ENCODE data around the gene HPCA. TPM values are rescaled to one million over a fixed set of nuclear protein-coding genes. Genes with fewer than 3 reads are reported as not detected.

The HPCA gene
- total RNA-seq, 1 donor from 2014 or later, result not detected

- DNase-seq, result no peak
Observed at GRCh38 chr1:32889731-32890278, 3.5 kb downstream of the HPCA start.

GRCh38 chr1:32890516-32891240 is 4.4 kb downstream of the HPCA start:
- no peak for DNase-seq

- DNase-seq, result no peak
Observed at GRCh38 chr1:32891241-32891570, 4.9 kb downstream of the HPCA start.

- DNase-seq, result no peak
Observed at GRCh38 chr1:32891630-32892029, 5.3 kb downstream of the HPCA start.

DNA sequence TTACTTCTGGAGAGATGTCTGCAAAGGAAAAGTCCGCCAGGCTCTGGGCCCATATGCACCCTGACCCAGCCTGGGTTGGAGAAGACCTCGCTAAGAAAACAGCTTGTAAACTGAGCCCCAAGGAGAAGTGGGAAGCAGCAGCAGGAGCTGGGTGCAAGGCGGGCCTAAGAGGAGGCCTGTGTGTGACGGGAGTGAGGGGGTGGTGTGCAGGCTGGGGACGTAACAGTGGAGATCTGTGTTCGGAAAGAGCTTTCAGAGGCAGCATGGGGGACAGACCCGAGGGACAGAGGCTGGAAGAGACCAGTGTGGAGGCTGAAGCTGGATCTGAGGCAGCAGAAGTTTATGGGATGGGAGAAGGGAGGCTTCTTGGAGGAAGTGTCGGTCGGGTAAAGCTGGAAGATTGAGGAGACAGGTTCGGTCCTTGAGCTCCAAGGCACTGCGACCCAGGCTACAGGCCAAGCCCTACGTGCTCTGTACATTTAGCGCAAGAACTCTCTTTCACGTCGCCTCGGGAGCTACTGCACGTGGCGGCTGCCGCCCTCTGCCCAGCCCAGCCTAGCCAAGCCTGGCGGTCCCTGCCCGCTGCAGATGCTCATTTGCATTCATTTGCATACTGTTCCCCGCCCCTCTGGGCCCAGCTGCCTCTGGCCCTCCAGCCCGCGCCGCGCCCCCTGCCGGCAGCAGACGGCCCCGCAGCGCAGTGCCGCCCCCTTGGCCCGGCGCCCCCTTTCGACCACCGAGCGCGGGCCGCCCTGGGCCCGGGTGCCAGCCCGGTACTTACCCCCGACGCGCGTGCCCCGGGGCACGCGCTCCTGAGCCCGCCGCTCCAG is 6.3 kb downstream of the HPCA start:
- no peak for DNase-seq

DNA sequence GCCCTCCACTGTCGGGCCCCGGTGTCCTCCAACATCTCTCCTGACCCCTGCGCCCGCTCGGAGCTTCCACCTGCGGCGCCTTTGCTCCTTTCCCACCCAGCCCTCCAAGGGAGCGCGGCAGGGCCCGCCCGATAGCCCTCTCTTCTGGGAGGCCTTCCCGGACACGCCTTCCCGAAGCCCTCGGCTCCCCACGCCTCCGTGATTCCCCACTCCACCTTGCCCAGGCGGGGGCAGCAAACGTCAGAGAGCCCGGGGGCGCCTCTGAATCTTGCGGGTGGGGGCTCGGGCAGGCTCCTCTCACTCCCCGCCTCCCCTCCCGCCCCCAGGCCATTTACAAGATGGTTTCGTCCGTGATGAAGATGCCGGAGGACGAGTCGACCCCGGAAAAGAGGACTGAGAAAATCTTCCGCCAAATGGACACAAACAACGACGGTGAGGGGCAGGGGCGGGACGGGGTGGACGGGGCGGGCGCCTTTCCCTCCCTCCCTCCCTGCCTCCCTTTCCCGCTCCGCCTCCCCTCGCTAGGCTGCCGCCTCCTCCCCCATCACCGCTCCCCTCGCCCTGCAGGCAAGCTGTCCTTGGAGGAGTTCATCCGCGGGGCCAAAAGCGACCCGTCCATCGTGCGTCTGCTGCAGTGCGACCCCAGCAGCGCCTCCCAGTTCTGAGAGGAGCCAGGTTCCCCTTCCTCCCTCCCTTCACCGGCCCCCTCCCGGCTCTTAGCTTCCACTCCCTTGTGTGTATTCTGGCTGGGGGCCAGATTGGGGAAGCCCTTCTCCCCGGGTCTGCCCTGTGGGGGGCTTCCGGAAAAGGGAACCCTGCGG is 7.1 kb downstream of the HPCA start:
- DNase-seq, result no peak

DNA sequence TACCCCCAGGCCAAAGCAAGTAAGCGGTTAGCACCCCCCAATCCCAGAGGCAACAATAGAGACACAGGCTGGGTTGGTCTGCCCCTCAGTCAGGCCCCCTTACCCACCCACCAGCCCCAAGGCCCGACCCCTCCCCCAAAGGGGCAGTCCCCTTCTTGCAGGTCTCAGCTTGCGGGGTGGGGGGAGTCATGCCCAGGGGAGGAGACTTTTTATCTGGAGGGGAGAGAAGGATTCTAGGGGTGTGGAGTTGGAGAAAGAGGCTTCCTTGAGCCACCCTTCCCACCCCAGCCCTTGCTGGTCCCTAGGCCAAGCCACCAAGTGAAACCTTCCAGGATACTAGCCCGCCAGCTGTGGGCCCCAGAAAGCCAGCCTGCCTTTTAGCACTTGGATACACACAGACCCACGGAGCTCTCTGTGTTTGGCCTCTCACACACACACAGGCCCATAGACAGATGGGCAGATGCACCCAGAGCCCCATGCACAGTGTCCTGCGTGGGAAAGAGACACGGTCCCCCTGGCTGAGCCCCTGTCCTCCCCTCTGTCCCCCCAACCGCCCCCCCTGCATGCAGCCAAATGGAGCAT is 7.8 kb downstream of the HPCA start:
- no peak for DNase-seq

- no peak for DNase-seq
Observed at GRCh38 chr1:32894681-32895080, 8.4 kb downstream of the HPCA start.

DNA sequence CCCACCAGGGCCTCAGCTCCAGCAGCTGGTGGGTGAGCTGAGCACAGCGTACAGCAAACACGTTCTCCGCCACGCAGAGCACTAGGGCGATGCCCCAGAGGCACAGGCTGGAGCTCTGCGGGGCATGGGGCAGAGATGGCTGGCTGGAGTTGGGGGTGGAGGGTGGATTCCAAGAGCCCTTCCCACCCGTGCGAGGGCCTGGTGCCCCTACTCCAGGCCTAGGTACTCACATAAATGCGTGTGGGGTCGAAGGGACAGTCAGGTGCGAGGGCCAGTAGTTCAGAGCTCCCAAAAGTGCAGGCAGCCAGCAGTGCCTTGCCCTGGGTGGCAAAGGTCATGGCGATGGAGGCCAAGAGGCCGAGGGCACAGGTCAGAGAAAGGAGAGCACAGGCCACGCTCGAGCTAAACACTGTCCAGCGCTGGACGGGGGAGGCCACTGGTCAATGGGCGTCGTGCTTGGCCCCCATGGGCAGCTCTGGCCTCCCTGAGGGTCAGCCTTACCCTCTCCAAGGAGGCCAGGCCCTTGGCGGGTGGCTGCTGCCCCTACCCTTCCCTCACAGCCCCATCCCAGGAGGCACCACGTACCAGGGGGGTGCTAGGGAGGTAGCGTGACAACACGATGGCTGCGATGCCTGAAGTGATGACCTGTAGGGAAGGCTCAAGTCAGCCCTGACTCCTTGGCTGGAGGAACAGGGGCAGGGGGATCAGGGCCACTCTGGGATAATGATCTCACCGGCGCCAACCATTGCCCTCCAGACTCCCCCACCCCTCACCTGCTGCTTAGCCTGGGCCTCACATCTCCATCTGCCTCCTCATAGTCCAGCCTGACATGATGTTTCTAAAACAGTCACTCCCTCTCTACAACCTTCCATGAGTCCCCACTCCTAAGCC is 9.3 kb downstream of the HPCA start:
- no peak for DNase-seq

GRCh38 chr1:32896451-32896850 is 10.2 kb downstream of the HPCA start:
- DNase-seq, result no peak

- DNase-seq, result no peak
Observed at GRCh38 chr1:32897082-32898049, 11.1 kb downstream of the HPCA start.

- DNase-seq, result no peak
Observed at GRCh38 chr1:32898056-32898455, 11.8 kb downstream of the HPCA start.

DNA sequence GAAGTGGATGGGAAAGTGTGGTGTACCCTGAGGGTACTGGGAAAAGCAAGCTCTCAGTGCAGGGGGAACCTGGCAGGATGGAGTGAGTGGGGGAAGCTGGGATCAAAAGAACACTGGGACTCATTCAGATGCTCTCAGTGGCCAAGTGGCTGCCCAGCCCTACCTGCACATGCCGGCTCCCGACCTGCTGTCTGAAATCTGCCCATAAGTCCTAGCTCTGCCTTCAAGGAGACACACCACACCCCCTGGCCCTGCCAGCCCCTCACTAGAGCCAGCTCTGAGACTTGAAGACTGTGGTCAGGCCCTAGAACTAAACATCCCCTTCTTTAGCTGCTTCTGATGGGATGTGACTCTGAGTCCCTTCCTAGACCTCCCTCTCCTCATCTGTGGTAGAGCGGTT is 12.7 kb downstream of the HPCA start:
- no peak for DNase-seq

DNA sequence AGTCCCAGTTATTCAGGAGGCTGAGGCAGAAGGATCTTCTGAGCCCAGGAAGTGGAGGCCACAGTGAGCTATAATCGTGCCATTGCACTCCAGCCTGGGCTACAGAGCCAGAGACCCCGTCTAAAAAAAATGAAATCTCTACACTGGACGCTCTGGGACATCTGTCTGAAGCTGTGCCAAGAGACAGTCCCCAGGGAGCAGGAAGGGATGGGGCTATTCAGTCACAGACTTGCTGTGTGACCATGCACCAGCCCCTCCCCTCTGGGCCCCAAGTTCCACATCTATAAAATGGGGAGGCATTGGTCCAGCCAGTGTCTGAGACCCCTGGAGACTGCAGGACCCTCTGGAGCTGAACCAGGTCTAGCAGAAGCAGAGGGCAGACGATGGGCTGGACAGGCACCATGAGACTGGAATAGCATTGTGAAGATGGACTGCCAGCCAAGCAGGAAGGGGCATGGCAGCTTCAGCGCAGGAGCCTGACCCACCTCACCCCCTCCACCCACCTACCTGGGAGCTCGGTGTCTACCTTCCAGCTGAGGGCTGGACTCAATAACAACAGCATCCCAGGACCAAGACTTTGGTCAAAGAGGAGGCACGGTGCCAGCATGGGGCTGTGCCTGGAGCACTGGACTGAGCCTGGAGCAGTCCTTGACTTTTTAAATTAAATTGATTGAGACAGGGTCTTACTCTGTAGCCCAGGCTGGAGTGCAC is 13.4 kb downstream of the HPCA start:
- no peak for DNase-seq

DNA sequence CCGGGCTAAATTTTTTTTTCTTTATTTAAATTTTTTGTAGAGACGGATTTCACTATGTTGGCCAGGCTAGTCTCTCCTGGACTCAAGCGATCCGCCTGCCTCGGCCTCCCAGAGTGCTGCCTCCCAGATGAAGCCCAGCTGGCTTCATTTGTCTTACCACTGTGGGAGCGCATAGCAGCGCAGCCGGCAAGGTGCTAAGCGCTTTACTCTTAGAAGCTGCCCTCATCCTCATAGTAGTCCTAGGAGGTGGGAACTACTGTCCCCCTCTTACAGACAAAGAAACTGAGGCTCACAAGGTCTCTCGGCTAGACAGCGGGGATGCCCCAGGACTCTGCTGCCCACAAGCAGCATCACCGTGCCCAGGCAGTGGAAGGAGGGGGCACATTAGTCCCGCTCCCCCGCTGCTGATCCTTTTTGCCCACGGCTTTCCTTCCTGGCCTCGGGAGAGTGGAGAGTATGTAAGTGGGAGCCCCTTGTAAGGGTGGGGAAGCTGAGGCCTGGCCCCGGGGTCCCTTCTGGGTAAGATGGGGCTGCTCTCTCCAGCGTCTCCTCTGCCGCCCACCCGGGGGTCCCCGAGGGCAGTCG is 14.2 kb downstream of the HPCA start:
- DNase-seq, result no peak

DNA sequence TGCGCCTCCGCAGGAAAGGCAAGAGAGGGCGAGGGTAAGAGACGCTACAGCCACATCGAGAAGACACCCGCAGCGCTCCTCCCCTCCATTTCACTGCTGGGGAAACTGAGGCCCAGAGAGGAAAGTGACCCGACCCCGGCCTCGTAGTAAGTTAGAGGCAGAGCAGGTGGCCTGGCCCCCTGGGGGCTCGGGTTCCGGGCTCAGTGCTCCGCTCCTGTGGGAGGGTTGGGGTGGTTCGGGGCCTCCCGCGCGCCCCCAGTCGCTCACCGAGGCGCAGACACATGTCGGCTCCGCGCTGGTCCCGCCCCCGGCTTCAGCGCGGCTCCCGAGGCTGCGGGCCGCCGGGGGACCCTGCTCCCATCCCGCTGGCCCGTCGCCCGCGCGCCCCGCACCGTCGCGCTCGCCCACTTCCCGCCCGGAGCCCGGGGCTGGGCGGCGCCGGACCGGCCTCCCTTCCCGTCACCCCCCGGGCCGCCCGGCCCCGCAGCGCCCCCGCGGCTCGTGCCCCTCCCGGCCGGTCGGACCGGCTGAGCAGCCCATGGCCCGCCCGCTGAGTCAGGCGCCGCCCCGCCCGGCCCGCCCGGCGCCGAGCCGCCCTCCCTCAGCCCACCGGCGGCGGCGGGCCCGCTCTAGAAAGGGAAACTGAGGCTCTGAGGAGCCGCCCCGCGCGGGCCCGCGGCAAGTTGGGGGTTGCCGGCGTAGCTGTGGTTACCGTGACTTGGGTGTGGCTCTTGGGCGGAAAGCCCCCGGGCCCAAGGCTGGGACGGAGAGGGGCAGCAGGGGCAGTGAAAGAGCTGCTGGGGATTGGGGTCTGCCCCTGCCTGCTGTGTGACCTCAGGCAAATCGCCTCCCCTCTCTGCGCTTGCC is 14.9 kb downstream of the HPCA start, which contains the start of gene TMEM54:
Gene TMEM54, minus strand, starts transcription at position 434 of the 867 bp plus-strand sequence. Its CDS starts 151 bp downstream, at position 283.
- DNase-seq, result no peak

GRCh38 chr1:32901823-32902534 is 15.7 kb downstream of the HPCA start:
- DNase-seq, result no peak

All from skin of body (tissue), 2 donors.